Measurements from ENCODE around the gene QRFP. TPM values are rescaled to one million over a fixed set of nuclear protein-coding genes. Genes with fewer than 3 reads are reported as not detected.

QRFP gene
- total and polyA plus RNA-seq, 4 donors, result 0.05 TPM; not detected in 3

- DNase-seq (ENCODE audit: low spot score), result no peak
- Histone ChIP-seq H3K9ac (ENCODE audit: low read depth in 1 of 2, low read length in 2 of 2) (no peak overlapping the region), H3K36me3 (ENCODE audit: control insufficient read depth in 4 of 4, insufficient read depth in 3 of 4, low read depth in 1 of 4, low read length in 3 of 4) (no peaks in the 10 kb centered on the region), H3K27ac (ENCODE audit: low read depth in 1 of 2, low read length in 2 of 2) (no peak overlapping the region), H3K4me1 (ENCODE audit: control insufficient read depth in 4 of 4, insufficient read depth in 4 of 4, low read length in 3 of 4) (no peaks in the 10 kb centered on the region), H3K27me3 (ENCODE audit: control insufficient read depth in 4 of 4, insufficient read depth in 4 of 4, low read length in 3 of 4) (peaks cover 0 to 3% (median 0%) of the 10 kb centered on the region in 4 donors), H3K4me3 (ENCODE audit: low read depth in 1 of 3, low read length in 3 of 3) (no peak overlapping the region), H3K9me3 (ENCODE audit: control insufficient read depth in 4 of 4, low read length in 3 of 4) (no peaks in the 10 kb centered on the region)
- no peak for TF ChIP-seq CTCF (IDR thresholded peaks at IDR 0.05; ENCODE audit: low read depth, low read length, missing input control)
- TF ChIP-seq RXRA (IDR thresholded peaks at IDR 0.05), result no peak
- TF ChIP-seq EGR1 (IDR thresholded peaks at IDR 0.05; ENCODE audit: low read depth in 2 of 2), result no peak
- no peak for TF ChIP-seq JUND (IDR thresholded peaks at IDR 0.05)
- TF ChIP-seq FOXA1 (IDR thresholded peaks at IDR 0.05), result no peak
- no peak for TF ChIP-seq MAX (IDR thresholded peaks at IDR 0.05)
- TF ChIP-seq SP1 (IDR thresholded peaks at IDR 0.05), result no peak
- TF ChIP-seq ATF3 (IDR thresholded peaks at IDR 0.05), result no peak
- 80% methylated on average over 31 of the region's 31 CpGs for WGBS
Measured at GRCh38 chr9:130921989-130922892, 25.6 kb upstream of the QRFP start.

- peaks cover 0 to 3% (median 0%) of the 10 kb centered on the region in 4 donors for H3K27me3 ChIP-seq (ENCODE audit: control insufficient read depth in 4 of 4, insufficient read depth in 4 of 4, low read length in 3 of 4)
- 70% methylated on average over 29 of the region's 29 CpGs for WGBS
Measured at GRCh38 chr9:130921300-130921988, 24.8 kb upstream of the QRFP start.

More at GRCh38 chr9:130921300-130921988, 24.8 kb upstream of the QRFP start:
- no peak for TF ChIP-seq ATF3 (IDR thresholded peaks at IDR 0.05)
- no peak for TF ChIP-seq EGR1 (IDR thresholded peaks at IDR 0.05; ENCODE audit: low read depth in 2 of 2)
- TF ChIP-seq CTCF (IDR thresholded peaks at IDR 0.05; ENCODE audit: low read depth, low read length, missing input control), result no peak
- no peak for TF ChIP-seq FOXA1 (IDR thresholded peaks at IDR 0.05)
- no peak for TF ChIP-seq JUND (IDR thresholded peaks at IDR 0.05)
- no peak for TF ChIP-seq NR2F2 (IDR thresholded peaks at IDR 0.05)
- no peak for TF ChIP-seq HNF4A (conservative IDR thresholded peaks at IDR 0.05)
- TF ChIP-seq TAF1 (conservative IDR thresholded peaks at IDR 0.05), result no peak
- no peak for TF ChIP-seq RXRA (IDR thresholded peaks at IDR 0.05)
- no peak for TF ChIP-seq RAD21 (IDR thresholded peaks at IDR 0.05)
- no peak for TF ChIP-seq SP1 (IDR thresholded peaks at IDR 0.05)
- TF ChIP-seq YY1 (IDR thresholded peaks at IDR 0.05), result no peak
- TF ChIP-seq FOXA2 (IDR thresholded peaks at IDR 0.05), result no peak
- no peak for TF ChIP-seq GABPA (IDR thresholded peaks at IDR 0.05 in 1 of 2, conservative IDR thresholded peaks at IDR 0.05 in 1 of 2)
- no peaks in the 10 kb centered on the region for H3K9me3 ChIP-seq (ENCODE audit: control insufficient read depth in 4 of 4, low read length in 3 of 4)
- no peak overlapping the region for H3K4me3 ChIP-seq (ENCODE audit: low read depth in 1 of 3, low read length in 3 of 3)
- no peak overlapping the region for H3K27ac ChIP-seq (ENCODE audit: low read depth in 1 of 2, low read length in 2 of 2)
- no peak overlapping the region for H3K9ac ChIP-seq (ENCODE audit: low read depth in 1 of 2, low read length in 2 of 2)
- H3K36me3 ChIP-seq (ENCODE audit: control insufficient read depth in 4 of 4, insufficient read depth in 3 of 4, low read depth in 1 of 4, low read length in 3 of 4), result no peaks in the 10 kb centered on the region
- no peaks in the 10 kb centered on the region for H3K4me1 ChIP-seq (ENCODE audit: control insufficient read depth in 4 of 4, insufficient read depth in 4 of 4, low read length in 3 of 4)
- DNase-seq (ENCODE audit: low spot score), result no peak

Measured in liver (tissue), 9 donors.